Measurements from ENCODE around the gene FBXL20. TPM values are rescaled to one million over a fixed set of nuclear protein-coding genes. Genes with fewer than 3 reads are reported as not detected.

FBXL20 gene
- polyA plus RNA-seq, 1 experiment = 3.9 TPM

DNA sequence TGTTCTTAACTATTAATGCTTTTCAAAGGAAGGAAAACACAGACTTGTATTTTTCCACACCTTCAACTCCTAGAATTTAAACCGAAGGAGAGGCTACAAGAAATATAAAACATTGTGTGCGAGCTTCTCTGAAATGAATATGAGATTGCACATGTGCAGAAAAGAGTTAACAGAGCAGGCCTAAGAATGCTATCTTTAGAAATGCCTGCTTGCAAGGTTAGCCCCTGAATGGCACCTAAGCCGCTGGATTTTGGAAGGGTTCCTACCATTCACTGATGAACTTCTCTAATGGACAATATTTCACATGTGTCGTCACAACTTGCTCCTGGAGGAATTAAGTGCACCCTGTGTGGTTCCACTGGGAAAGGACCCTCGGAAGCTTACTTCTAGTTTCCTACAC lies 69.3 kb downstream of the FBXL20 start:
- no peak for DNase-seq (ENCODE audit: low read depth)
- POLR2A ChIA-PET = no interaction called here
- CTCF ChIA-PET = no interaction called here
- no peaks in the 10 kb centered on the region for H3K36me3 ChIP-seq (ENCODE audit: control insufficient read depth, insufficient read depth, low read length)
- H3K4me3 ChIP-seq (ENCODE audit: low read depth, low read length) = no peak overlapping the region
- no peaks in the 10 kb centered on the region for H3K27me3 ChIP-seq (ENCODE audit: control insufficient read depth, insufficient read depth, low read length)
- TF ChIP-seq, protein P1, sequence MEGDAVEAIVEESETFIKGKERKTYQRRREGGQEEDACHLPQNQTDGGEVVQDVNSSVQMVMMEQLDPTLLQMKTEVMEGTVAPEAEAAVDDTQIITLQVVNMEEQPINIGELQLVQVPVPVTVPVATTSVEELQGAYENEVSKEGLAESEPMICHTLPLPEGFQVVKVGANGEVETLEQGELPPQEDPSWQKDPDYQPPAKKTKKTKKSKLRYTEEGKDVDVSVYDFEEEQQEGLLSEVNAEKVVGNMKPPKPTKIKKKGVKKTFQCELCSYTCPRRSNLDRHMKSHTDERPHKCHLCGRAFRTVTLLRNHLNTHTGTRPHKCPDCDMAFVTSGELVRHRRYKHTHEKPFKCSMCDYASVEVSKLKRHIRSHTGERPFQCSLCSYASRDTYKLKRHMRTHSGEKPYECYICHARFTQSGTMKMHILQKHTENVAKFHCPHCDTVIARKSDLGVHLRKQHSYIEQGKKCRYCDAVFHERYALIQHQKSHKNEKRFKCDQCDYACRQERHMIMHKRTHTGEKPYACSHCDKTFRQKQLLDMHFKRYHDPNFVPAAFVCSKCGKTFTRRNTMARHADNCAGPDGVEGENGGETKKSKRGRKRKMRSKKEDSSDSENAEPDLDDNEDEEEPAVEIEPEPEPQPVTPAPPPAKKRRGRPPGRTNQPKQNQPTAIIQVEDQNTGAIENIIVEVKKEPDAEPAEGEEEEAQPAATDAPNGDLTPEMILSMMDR (IDR thresholded peaks at IDR 0.05; ENCODE audit: insufficient read depth, low read depth, low read length) = no peak

DNA sequence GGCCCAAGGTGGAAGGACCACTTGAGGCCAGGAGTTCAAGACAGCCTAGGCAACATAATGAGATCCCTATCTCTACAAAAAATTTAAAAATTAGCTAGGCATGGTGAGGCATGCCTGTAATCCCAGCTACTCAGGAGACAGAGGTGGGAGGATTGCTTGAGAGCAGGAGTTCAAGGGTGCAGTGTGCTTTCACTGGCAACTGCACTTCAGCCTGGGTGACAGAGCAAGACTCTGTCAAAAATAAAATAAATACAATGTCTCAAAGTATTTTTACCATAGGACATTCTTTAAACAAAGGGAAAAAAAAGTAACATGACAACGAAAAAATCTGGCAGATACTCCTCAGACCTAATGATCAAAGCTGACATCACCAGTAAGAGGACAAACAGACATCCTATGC lies 72.6 kb downstream of the FBXL20 start:
- H3K4me3 ChIP-seq (ENCODE audit: low read depth, low read length) = no peak overlapping the region
- DNase-seq (ENCODE audit: low read depth) = no peak
- no peaks in the 10 kb centered on the region for H3K27me3 ChIP-seq (ENCODE audit: control insufficient read depth, insufficient read depth, low read length)
- TF ChIP-seq, protein P1 (IDR thresholded peaks at IDR 0.05; ENCODE audit: insufficient read depth, low read depth, low read length) = no peak
- POLR2A ChIA-PET = no interaction called here
- H3K36me3 ChIP-seq (ENCODE audit: control insufficient read depth, insufficient read depth, low read length) = no peaks in the 10 kb centered on the region
- CTCF ChIA-PET = interaction anchor here (0.9 kb wide), 1 partner anchor 25 kb away, joined by 3 read pairs; no protein-coding TSS in a partner anchor

DNA sequence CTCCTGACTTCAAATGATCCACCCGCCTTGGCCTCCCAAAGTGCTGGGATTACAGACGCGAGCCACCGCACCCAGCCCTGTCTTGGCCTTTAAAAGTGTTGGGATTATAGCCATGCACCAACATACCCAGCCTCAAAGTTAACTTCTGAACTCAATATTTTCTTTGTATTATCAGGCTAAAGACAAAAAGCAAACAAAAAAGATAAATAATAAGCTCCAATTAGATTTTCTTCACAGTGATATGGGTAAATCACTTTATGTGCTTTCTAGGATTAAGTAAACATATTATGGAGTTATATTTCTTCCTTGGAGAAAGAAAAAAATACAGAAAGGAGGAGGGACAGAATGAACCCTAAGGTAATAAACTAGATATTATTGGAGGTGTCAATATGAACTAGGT lies 74.3 kb downstream of the FBXL20 start:
- no peaks in the 10 kb centered on the region for H3K27me3 ChIP-seq (ENCODE audit: control insufficient read depth, insufficient read depth, low read length)
- no peak for DNase-seq (ENCODE audit: low read depth)
- TF ChIP-seq, protein P1 (IDR thresholded peaks at IDR 0.05; ENCODE audit: insufficient read depth, low read depth, low read length) = no peak
- H3K36me3 ChIP-seq (ENCODE audit: control insufficient read depth, insufficient read depth, low read length) = no peaks in the 10 kb centered on the region
- no peak overlapping the region for H3K4me3 ChIP-seq (ENCODE audit: low read depth, low read length)
- CTCF ChIA-PET = no interaction called here
- POLR2A ChIA-PET = no interaction called here

DNA sequence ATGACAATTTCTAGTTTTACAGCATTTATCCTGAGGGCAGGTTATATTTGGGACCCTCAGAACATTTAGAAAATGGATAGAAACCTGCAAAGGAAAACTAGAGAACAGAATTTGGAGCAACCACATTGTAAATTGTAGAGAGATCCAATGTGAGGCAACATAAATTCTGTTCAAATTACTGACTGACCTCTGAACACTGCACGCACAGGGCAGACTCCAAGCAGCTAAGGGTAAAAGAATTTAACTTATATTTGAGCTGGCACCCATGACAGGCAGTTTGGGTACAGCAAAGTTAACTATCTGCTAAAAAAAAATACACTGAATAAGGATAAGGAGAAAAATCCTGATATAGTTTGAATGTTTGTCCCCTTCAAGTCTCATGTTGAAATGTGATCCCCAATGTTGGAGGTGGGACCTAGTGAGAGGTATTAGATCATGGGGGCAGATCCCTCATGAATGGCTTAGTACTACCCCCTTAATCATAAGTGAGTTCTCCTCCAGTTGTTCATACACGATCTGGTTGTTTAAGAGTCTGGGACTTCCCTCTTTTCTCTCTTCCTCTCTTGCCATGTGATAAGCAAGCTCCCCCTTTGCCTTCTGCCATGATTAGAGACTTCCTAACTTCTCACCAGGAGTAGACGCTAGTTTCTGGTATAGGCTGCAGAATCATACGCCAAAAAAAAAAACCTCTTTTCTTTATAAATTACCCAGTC lies 75.7 kb downstream of the FBXL20 start:
- Histone ChIP-seq H3K4me3 (ENCODE audit: low read depth, low read length) (no peak overlapping the region), H3K27me3 (ENCODE audit: control insufficient read depth, insufficient read depth, low read length) (no peaks in the 10 kb centered on the region), H3K36me3 (ENCODE audit: control insufficient read depth, insufficient read depth, low read length) (no peaks in the 10 kb centered on the region)
- TF ChIP-seq, protein P1 (IDR thresholded peaks at IDR 0.05; ENCODE audit: insufficient read depth, low read depth, low read length) = no peak
- no peak for DNase-seq (ENCODE audit: low read depth)
- POLR2A ChIA-PET = no interaction called here
- CTCF ChIA-PET = interaction anchor here (0.8 kb wide), 1 partner anchor 34 kb away, joined by 3 read pairs; no protein-coding TSS in a partner anchor

DNA sequence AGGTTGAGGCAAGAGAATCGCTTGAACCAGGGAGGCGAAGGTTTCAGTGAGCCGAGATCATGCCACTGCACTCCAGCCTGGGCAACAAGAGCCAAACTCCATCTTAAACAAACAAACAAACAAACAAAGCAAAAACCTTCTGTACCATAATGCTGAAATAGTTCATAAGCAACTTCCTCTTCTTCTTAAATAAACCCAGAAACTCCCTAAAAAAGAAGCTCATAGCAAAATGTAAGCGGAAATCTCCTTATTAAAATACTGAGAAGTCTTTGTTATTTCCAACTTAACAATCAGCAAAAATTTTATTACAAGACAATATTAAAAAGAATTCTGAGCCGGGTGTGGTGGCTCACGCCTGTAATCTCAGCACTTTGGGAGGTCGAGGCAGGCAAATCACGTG lies 82.8 kb downstream of the FBXL20 start:
- no peaks in the 10 kb centered on the region for H3K27me3 ChIP-seq (ENCODE audit: control insufficient read depth, insufficient read depth, low read length)
- CTCF ChIA-PET = no interaction called here
- no peak overlapping the region for H3K4me3 ChIP-seq (ENCODE audit: low read depth, low read length)
- H3K36me3 ChIP-seq (ENCODE audit: control insufficient read depth, insufficient read depth, low read length) = no peaks in the 10 kb centered on the region
- POLR2A ChIA-PET = no interaction called here
- TF ChIP-seq, protein P1 (IDR thresholded peaks at IDR 0.05; ENCODE audit: insufficient read depth, low read depth, low read length) = no peak
- DNase-seq (ENCODE audit: low read depth) = no peak
